PFSK-1 (cell line): ENCODE measurements around the gene CEL.

Experiments
- FOXP2 ChIP-seq: optimal IDR thresholded peaks from 2 replicates; pipeline ENCODE3; 2011; ENCODE audit warnings: borderline replicate concordance, control low read depth, inconsistent platforms; ENCODE audit not compliant: insufficient read depth; ENCODE audit errors: extremely low read length, extremely low read depth
- POLR2AphosphoS5 ChIP-seq: IDR thresholded peaks from 2 replicates; pipeline ENCODE4 v1.6.1; 2012; ENCODE audit warnings: low read depth, mild to moderate bottlenecking, control low read depth, low read length, moderate library complexity
- SIN3A ChIP-seq: IDR thresholded peaks from 2 replicates; pipeline ENCODE4 v1.6.1; 2012; ENCODE audit warnings: mild to moderate bottlenecking, low read length, moderate library complexity, borderline replicate concordance; ENCODE audit not compliant: insufficient read depth
- TAF1 ChIP-seq: IDR thresholded peaks from 2 replicates; pipeline ENCODE4 v1.6.1; 2012; ENCODE audit warnings: low read length, control low read depth, borderline replicate concordance; ENCODE audit not compliant: insufficient read depth
- TF ChIP-seq, protein P1 (sequence below), 2 experiments: IDR thresholded peaks; 2 replicates each; pipeline versions ENCODE4 v1.6.1 to v1.8.0; 2011 to 2012; ENCODE audit warnings: low read depth in 2 of 2, low read length in 2 of 2, control low read depth in 1 of 2, inconsistent platforms in 1 of 2, mild to moderate bottlenecking in 1 of 2, moderate library complexity in 1 of 2; ENCODE audit not compliant: insufficient read depth in 1 of 2

CEL gene

GRCh38 chr9:133114886-133115603, 53.3 kb downstream of the CEL start:
- TF ChIP-seq, protein P1, sequence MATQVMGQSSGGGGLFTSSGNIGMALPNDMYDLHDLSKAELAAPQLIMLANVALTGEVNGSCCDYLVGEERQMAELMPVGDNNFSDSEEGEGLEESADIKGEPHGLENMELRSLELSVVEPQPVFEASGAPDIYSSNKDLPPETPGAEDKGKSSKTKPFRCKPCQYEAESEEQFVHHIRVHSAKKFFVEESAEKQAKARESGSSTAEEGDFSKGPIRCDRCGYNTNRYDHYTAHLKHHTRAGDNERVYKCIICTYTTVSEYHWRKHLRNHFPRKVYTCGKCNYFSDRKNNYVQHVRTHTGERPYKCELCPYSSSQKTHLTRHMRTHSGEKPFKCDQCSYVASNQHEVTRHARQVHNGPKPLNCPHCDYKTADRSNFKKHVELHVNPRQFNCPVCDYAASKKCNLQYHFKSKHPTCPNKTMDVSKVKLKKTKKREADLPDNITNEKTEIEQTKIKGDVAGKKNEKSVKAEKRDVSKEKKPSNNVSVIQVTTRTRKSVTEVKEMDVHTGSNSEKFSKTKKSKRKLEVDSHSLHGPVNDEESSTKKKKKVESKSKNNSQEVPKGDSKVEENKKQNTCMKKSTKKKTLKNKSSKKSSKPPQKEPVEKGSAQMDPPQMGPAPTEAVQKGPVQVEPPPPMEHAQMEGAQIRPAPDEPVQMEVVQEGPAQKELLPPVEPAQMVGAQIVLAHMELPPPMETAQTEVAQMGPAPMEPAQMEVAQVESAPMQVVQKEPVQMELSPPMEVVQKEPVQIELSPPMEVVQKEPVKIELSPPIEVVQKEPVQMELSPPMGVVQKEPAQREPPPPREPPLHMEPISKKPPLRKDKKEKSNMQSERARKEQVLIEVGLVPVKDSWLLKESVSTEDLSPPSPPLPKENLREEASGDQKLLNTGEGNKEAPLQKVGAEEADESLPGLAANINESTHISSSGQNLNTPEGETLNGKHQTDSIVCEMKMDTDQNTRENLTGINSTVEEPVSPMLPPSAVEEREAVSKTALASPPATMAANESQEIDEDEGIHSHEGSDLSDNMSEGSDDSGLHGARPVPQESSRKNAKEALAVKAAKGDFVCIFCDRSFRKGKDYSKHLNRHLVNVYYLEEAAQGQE (IDR thresholded peaks at IDR 0.05; ENCODE audit: insufficient read depth in 1 of 2, low read depth in 2 of 2, low read length in 2 of 2) = no peak
- TF ChIP-seq SIN3A = no peak
- no peak for TF ChIP-seq FOXP2
- no peak for TF ChIP-seq POLR2AphosphoS5
- no peak for TF ChIP-seq TAF1

GRCh38 chr9:133115604-133116345, 54.0 kb downstream of the CEL start:
- TF ChIP-seq POLR2AphosphoS5 (no peak), TAF1 (no peak), FOXP2 (no peak), SIN3A (no peak)
- TF ChIP-seq, protein P1 (IDR thresholded peaks at IDR 0.05; ENCODE audit: insufficient read depth in 1 of 2, low read depth in 2 of 2, low read length in 2 of 2) = no peak

DNA sequence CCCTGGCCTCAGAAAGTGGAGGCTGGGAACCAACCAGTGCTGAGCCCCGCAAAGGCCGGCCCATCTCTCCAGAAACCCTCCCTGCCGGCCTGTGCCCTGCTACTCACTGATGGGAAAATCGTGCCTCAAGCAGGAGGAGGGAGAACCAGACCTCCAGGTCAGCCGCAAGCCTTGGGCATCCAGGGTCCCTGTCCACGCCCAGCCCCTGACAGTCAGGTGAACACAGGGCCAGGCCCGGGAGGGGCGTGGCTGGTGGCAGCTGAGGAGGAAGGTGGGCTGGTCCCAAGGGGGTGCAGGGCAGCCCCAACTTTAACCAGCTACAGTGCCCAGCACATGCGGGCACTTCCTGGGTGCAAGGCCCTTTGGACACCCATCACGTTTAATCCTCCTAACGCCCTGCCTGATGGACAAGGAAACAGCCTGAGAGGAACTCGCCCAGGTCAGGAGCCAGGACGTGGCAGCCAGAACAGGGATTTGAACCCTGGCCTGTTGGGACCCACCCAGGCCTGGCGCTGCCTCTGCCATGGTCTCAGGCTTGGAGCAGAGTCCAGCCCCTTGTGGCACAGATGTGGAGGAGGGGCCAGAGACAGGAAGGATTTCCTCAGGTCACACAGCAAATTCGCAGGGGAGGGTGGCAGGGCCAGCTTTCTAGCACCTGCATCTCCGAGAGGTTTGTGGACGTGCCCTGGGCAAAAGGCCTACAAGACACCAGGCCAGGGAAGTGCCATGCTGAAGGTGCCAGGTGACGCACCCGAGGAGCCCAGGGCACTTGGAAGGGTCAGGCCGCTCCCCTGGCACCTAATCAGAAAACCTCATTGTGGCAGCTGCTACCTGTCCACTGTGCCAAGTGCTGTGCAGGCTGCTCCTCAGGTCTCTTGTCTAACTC, 54.8 kb downstream of the CEL start:
- TF ChIP-seq POLR2AphosphoS5 = no peak
- no peak for TF ChIP-seq TAF1
- TF ChIP-seq, protein P1 (IDR thresholded peaks at IDR 0.05; ENCODE audit: insufficient read depth in 1 of 2, low read depth in 2 of 2, low read length in 2 of 2) = no peak
- no peak for TF ChIP-seq FOXP2
- no peak for TF ChIP-seq SIN3A

DNA sequence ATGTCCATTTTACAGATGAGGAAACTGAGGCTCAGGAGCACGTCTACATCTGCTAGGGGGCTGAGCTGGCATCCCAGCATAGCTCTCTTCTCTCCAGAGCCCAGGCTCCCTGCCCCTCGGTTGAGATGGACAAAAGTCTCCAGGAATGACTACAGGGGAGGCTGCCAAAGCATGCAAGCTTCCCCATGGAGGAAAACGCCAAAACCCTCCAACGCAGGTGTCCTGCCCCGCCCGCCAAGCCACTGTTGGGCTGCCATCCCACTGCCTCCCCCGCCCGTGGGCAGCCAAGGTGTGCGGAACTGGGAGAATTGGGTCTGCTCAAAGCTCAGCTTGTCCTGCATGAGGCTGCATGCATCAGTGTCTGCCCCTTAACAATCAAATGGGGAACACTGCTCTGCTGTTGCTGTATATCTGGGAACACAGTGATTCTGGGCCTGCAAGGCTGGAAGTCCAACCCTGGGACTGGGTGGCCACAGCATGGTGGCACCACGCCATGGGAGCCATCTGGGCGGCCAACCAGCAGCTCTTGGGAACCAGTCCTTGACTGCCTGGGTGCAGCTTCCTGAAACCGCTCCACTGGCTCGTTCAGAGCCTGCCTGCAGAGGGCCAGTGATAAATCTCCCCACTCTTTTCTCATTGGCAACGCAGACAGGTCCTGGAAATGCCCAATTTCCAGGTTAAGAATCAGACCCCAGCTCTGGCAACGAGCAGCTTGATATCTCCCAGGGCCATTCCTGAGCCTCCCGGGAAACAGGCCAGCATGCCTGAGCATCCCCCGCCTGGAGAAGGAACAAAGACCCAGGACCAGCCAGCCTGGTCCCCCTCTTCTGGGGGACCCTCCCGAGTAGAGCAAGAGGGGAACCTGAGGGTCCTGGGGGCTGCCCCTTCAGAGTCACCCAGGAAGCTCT, 55.7 kb downstream of the CEL start:
- TF ChIP-seq POLR2AphosphoS5 (no peak), FOXP2 (no peak), SIN3A (no peak), TAF1 (no peak)
- TF ChIP-seq, protein P1 (IDR thresholded peaks at IDR 0.05; ENCODE audit: insufficient read depth in 1 of 2, low read depth in 2 of 2, low read length in 2 of 2) = no peak
